ENCODE data around the gene KCNK3.

The KCNK3 gene

GRCh38 chr2:26710743-26711456, 18.4 kb downstream of the KCNK3 start:
- Histone ChIP-seq H3K9me3 (ENCODE audit: control insufficient read depth, low read length) (no peaks in the 10 kb centered on the region), H3K27ac (ENCODE audit: insufficient read depth, low read depth, low read length, poor library complexity, severe bottlenecking) (no peak overlapping the region), H3K4me1 (ENCODE audit: control insufficient read depth, insufficient read depth, low read length) (peaks cover 25% of the 10 kb centered on the region), H3K4me3 (ENCODE audit: insufficient read depth, low read depth, low read length) (no peak overlapping the region), H3K36me3 (ENCODE audit: control insufficient read depth, insufficient read depth, low read length) (no peaks in the 10 kb centered on the region), H3K27me3 (ENCODE audit: control insufficient read depth, insufficient read depth, low read length, poor library complexity, severe bottlenecking) (no peaks in the 10 kb centered on the region)
- WGBS, 2 experiments = 91 to 93% methylated on average over 17 of the region's 17 CpGs

- Histone ChIP-seq H3K4me1 (ENCODE audit: control insufficient read depth, insufficient read depth, low read length) (peaks cover 25% of the 10 kb centered on the region), H3K4me3 (ENCODE audit: insufficient read depth, low read depth, low read length) (no peak overlapping the region), H3K27ac (ENCODE audit: insufficient read depth, low read depth, low read length, poor library complexity, severe bottlenecking) (no peak overlapping the region), H3K36me3 (ENCODE audit: control insufficient read depth, insufficient read depth, low read length) (no peaks in the 10 kb centered on the region), H3K9me3 (ENCODE audit: control insufficient read depth, low read length) (no peaks in the 10 kb centered on the region), H3K27me3 (ENCODE audit: control insufficient read depth, insufficient read depth, low read length, poor library complexity, severe bottlenecking) (no peaks in the 10 kb centered on the region)
- 81 to 84% methylated on average over 11 of the region's 11 CpGs for WGBS, 2 experiments
These were observed 19.1 kb downstream of the KCNK3 start for GRCh38 chr2:26711457-26712161.

DNA sequence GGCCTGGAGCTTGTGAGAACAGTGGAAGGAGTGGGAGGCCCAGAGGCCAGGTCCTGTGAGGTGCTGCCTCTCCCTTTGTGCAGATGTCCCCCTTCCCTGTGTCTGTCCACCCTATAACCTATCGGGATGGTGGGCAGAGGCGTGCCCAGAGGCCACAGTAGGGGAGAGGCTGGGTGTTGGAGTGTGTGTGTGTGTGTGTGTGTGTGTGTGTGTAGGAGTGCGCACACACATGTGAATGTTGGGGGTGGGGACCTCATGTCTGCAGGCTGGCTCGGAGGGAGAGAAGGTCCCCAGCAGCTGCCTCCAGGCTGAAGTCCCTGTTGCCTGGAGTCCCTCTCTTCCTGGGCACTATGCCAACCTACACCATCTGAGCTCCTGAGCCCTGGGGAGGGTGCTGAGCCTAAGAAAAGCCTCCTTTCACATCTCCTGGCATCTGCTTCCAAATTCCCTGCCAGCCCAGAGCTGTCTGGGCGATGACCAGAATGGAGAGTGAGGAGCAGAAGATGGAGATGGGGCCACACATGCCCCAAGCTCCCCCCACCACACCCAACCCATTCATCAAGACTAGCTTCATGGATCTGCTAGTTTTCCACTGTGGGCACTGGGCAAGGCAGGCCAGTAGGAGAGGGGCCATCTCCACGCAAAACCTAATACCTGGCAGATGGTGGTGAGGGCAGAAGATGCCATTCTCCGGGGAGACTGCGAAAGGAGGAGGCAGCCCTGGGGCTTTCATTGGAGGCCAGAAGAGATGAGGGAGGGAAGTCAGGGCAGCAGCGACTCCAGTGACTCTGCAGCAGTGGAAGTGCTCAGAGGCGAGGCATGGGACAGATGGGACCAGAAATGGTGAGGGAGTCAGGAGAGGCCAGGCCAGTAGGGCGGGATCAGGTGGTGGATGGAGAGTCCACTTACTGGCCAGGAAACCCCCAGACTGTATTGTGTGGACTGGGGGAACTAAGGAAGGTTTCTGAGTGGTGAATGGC, 20.3 kb downstream of the KCNK3 start:
- peaks cover 16% of the 10 kb centered on the region for H3K4me1 ChIP-seq (ENCODE audit: control insufficient read depth, insufficient read depth, low read length)
- H3K27ac ChIP-seq (ENCODE audit: insufficient read depth, low read depth, low read length, poor library complexity, severe bottlenecking) = no peak overlapping the region
- H3K9me3 ChIP-seq (ENCODE audit: control insufficient read depth, low read length) = no peaks in the 10 kb centered on the region
- H3K4me3 ChIP-seq (ENCODE audit: insufficient read depth, low read depth, low read length) = no peak overlapping the region
- H3K27me3 ChIP-seq (ENCODE audit: control insufficient read depth, insufficient read depth, low read length, poor library complexity, severe bottlenecking) = no peaks in the 10 kb centered on the region
- 93 to 95% methylated on average over 11 of the region's 11 CpGs for WGBS, 2 experiments
- H3K36me3 ChIP-seq (ENCODE audit: control insufficient read depth, insufficient read depth, low read length) = no peaks in the 10 kb centered on the region

GRCh38 chr2:26715528-26716270, 23.2 kb downstream of the KCNK3 start:
- H3K9me3 ChIP-seq (ENCODE audit: control insufficient read depth, low read length) = no peaks in the 10 kb centered on the region
- WGBS, 2 experiments = 86 to 87% methylated on average over 13 of the region's 13 CpGs
- H3K4me3 ChIP-seq (ENCODE audit: insufficient read depth, low read depth, low read length) = no peak overlapping the region
- H3K27ac ChIP-seq (ENCODE audit: insufficient read depth, low read depth, low read length, poor library complexity, severe bottlenecking) = no peak overlapping the region
- H3K4me1 ChIP-seq (ENCODE audit: control insufficient read depth, insufficient read depth, low read length) = peaks cover 4% of the 10 kb centered on the region
- no peaks in the 10 kb centered on the region for H3K27me3 ChIP-seq (ENCODE audit: control insufficient read depth, insufficient read depth, low read length, poor library complexity, severe bottlenecking)
- H3K36me3 ChIP-seq (ENCODE audit: control insufficient read depth, insufficient read depth, low read length) = no peaks in the 10 kb centered on the region

DNA sequence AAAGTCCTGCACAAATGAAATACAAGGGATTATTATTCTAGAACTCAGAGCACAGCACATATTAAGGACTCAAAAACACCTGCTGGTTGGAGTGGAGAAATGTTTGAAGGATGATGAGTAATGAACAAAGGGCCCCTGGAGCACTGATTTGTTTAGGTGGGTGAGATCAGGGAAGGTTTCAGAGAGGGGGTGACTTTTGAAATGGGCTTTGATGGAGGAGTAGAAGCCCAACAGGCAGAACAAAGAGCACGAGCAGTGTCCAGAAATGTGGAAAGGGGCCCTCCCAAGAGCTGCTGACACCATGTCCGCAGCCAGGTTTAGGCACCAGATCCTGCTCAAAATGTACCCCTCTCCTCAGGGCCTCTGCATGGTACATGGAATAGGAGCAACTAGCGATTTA, 23.8 kb downstream of the KCNK3 start:
- Histone ChIP-seq H3K4me1 (ENCODE audit: control insufficient read depth, insufficient read depth, low read length) (peaks cover 4% of the 10 kb centered on the region), H3K36me3 (ENCODE audit: control insufficient read depth, insufficient read depth, low read length) (no peaks in the 10 kb centered on the region), H3K27ac (ENCODE audit: insufficient read depth, low read depth, low read length, poor library complexity, severe bottlenecking) (no peak overlapping the region), H3K9me3 (ENCODE audit: control insufficient read depth, low read length) (no peaks in the 10 kb centered on the region), H3K4me3 (ENCODE audit: insufficient read depth, low read depth, low read length) (no peak overlapping the region), H3K27me3 (ENCODE audit: control insufficient read depth, insufficient read depth, low read length, poor library complexity, severe bottlenecking) (no peaks in the 10 kb centered on the region)
- WGBS, 2 experiments = 86 to 91% methylated on average over 3 of the region's 3 CpGs

GRCh38 chr2:26716769-26717168, 24.2 kb downstream of the KCNK3 start:
- peaks cover 4% of the 10 kb centered on the region for H3K4me1 ChIP-seq (ENCODE audit: control insufficient read depth, insufficient read depth, low read length)
- H3K9me3 ChIP-seq (ENCODE audit: control insufficient read depth, low read length) = no peaks in the 10 kb centered on the region
- H3K27ac ChIP-seq (ENCODE audit: insufficient read depth, low read depth, low read length, poor library complexity, severe bottlenecking) = no peak overlapping the region
- no peaks in the 10 kb centered on the region for H3K36me3 ChIP-seq (ENCODE audit: control insufficient read depth, insufficient read depth, low read length)
- H3K4me3 ChIP-seq (ENCODE audit: insufficient read depth, low read depth, low read length) = no peak overlapping the region
- no peaks in the 10 kb centered on the region for H3K27me3 ChIP-seq (ENCODE audit: control insufficient read depth, insufficient read depth, low read length, poor library complexity, severe bottlenecking)
- WGBS, 2 experiments = 96 to 97% methylated on average over 2 of the region's 2 CpGs

GRCh38 chr2:26717362-26717761, 24.8 kb downstream of the KCNK3 start:
- Histone ChIP-seq H3K4me3 (ENCODE audit: insufficient read depth, low read depth, low read length) (no peak overlapping the region), H3K36me3 (ENCODE audit: control insufficient read depth, insufficient read depth, low read length) (no peaks in the 10 kb centered on the region), H3K4me1 (ENCODE audit: control insufficient read depth, insufficient read depth, low read length) (peaks cover 4% of the 10 kb centered on the region), H3K27ac (ENCODE audit: insufficient read depth, low read depth, low read length, poor library complexity, severe bottlenecking) (no peak overlapping the region), H3K27me3 (ENCODE audit: control insufficient read depth, insufficient read depth, low read length, poor library complexity, severe bottlenecking) (no peaks in the 10 kb centered on the region), H3K9me3 (ENCODE audit: control insufficient read depth, low read length) (no peaks in the 10 kb centered on the region)
- WGBS, 2 experiments = 94 to 97% methylated on average over 5 of the region's 5 CpGs

DNA sequence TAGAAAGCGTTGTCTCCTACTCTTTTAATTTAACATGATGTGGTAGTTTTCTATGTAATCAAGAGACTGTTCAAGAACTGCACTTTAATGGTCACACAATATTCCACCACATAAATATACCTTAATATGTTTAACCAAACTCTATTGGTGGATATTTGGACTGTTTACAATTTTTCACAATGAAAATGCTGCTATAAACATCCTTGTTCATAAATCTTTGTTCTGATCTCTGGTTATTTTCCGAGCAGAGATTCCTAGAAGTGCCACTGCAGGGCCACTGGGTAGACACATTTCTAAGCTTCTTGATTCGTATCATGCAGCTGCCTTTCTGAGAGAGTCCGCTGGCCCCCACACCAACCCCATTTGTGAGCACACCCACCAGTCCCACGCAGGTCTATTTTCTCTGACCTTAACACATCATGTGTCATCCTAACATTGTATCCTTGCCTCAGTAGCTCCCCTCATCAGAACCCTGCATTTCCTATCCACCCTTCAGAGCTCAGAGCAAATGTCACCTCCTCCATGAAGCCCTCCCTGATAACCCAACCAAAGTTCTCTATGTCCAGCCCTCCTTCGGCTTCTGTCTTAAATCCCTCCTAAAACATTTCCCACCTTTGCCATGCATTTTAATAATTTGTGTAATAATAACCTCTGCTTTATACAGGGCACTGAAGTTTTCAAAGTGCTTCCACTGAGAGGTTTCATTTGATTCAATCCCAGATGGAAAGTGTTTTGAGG, 26.6 kb downstream of the KCNK3 start:
- H3K36me3 ChIP-seq (ENCODE audit: control insufficient read depth, insufficient read depth, low read length) = no peaks in the 10 kb centered on the region
- no peak overlapping the region for H3K27ac ChIP-seq (ENCODE audit: insufficient read depth, low read depth, low read length, poor library complexity, severe bottlenecking)
- H3K27me3 ChIP-seq (ENCODE audit: control insufficient read depth, insufficient read depth, low read length, poor library complexity, severe bottlenecking) = no peaks in the 10 kb centered on the region
- H3K4me3 ChIP-seq (ENCODE audit: insufficient read depth, low read depth, low read length) = no peak overlapping the region
- peaks cover 4% of the 10 kb centered on the region for H3K4me1 ChIP-seq (ENCODE audit: control insufficient read depth, insufficient read depth, low read length)
- 55 to 59% methylated on average over 5 to 6 of the region's 6 CpGs for WGBS, 2 experiments
- H3K9me3 ChIP-seq (ENCODE audit: control insufficient read depth, low read length) = no peaks in the 10 kb centered on the region
